ENCODE measurements around the gene LGALS3BP. TPM values are rescaled to one million over a fixed set of nuclear protein-coding genes. Genes with fewer than 3 reads are reported as not detected.

The LGALS3BP gene
- total and polyA plus RNA-seq, 4 donors, result 66.0 to 224 (median 79.2) TPM

DNA sequence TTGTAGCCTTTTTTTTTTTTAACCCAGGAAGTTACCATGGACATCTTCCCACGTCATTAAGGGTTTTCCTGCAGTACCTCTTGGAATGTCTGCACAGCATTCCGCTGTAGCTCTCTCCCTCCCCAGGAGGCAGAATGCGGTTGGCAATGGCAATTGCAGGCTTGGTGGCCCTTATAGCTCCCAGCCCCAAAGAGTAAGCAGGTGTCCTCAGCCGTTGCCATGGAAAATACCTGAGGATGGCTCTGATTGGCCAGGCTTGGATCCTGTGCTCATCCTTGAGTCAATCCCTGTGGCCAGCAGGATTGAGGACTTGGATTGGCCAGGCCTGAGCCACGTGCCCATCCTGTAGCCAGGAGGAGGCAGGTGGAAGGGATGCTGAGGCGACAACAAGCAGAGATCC lies 39.0 kb downstream of the LGALS3BP start (continued):
- TF ChIP-seq, protein P1, sequence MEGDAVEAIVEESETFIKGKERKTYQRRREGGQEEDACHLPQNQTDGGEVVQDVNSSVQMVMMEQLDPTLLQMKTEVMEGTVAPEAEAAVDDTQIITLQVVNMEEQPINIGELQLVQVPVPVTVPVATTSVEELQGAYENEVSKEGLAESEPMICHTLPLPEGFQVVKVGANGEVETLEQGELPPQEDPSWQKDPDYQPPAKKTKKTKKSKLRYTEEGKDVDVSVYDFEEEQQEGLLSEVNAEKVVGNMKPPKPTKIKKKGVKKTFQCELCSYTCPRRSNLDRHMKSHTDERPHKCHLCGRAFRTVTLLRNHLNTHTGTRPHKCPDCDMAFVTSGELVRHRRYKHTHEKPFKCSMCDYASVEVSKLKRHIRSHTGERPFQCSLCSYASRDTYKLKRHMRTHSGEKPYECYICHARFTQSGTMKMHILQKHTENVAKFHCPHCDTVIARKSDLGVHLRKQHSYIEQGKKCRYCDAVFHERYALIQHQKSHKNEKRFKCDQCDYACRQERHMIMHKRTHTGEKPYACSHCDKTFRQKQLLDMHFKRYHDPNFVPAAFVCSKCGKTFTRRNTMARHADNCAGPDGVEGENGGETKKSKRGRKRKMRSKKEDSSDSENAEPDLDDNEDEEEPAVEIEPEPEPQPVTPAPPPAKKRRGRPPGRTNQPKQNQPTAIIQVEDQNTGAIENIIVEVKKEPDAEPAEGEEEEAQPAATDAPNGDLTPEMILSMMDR (IDR thresholded peaks at IDR 0.05; ENCODE audit: low read depth, low read length, missing input control), result no peak
- no peak for TF ChIP-seq FOXA1 (IDR thresholded peaks at IDR 0.05)

DNA sequence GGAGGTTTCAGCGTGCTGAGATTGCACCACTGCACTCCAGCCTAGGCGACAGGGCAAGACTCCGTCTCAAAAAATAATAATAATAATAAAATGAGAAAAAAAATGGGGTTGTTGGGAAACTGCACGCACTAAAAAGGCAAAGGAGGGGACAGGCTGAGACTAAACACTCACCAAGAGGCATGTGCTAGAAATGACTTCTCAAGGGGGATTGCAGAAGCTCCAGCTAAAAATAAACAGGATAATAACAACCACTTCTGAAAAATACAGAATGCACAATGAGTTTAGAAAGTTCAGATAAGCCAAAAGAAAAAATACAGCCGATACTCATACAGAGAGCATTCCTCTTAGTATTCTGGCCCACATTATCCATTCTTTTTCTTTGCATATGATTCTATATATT lies 39.5 kb downstream of the LGALS3BP start:
- Histone ChIP-seq H3K4me3 (ENCODE audit: low read depth in 1 of 3, low read length in 3 of 3) (no peak overlapping the region), H3K36me3 (ENCODE audit: control insufficient read depth in 4 of 4, insufficient read depth in 3 of 4, low read depth in 1 of 4, low read length in 3 of 4) (no peaks in the 10 kb centered on the region), H3K9me3 (ENCODE audit: control insufficient read depth in 4 of 4, low read length in 3 of 4) (no peaks in the 10 kb centered on the region), H3K27ac (ENCODE audit: low read depth in 1 of 2, low read length in 2 of 2) (no peak overlapping the region), H3K9ac (ENCODE audit: low read depth in 1 of 2, low read length in 2 of 2) (no peak overlapping the region), H3K27me3 (ENCODE audit: control insufficient read depth in 4 of 4, insufficient read depth in 4 of 4, low read length in 3 of 4) (no peaks in the 10 kb centered on the region), H3K4me1 (ENCODE audit: control insufficient read depth in 4 of 4, insufficient read depth in 4 of 4, low read length in 3 of 4) (no peaks in the 10 kb centered on the region)
- DNase-seq (ENCODE audit: low spot score), result no peak
- TF ChIP-seq, protein P2, sequence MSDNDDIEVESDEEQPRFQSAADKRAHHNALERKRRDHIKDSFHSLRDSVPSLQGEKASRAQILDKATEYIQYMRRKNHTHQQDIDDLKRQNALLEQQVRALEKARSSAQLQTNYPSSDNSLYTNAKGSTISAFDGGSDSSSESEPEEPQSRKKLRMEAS (IDR thresholded peaks at IDR 0.05), result no peak
- no peak for TF ChIP-seq NR2F2 (IDR thresholded peaks at IDR 0.05)
- TF ChIP-seq, protein P3, sequence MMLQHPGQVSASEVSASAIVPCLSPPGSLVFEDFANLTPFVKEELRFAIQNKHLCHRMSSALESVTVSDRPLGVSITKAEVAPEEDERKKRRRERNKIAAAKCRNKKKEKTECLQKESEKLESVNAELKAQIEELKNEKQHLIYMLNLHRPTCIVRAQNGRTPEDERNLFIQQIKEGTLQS (IDR thresholded peaks at IDR 0.05), result no peak
- TF ChIP-seq SP1 (IDR thresholded peaks at IDR 0.05), result no peak
- TF ChIP-seq, protein P4, sequence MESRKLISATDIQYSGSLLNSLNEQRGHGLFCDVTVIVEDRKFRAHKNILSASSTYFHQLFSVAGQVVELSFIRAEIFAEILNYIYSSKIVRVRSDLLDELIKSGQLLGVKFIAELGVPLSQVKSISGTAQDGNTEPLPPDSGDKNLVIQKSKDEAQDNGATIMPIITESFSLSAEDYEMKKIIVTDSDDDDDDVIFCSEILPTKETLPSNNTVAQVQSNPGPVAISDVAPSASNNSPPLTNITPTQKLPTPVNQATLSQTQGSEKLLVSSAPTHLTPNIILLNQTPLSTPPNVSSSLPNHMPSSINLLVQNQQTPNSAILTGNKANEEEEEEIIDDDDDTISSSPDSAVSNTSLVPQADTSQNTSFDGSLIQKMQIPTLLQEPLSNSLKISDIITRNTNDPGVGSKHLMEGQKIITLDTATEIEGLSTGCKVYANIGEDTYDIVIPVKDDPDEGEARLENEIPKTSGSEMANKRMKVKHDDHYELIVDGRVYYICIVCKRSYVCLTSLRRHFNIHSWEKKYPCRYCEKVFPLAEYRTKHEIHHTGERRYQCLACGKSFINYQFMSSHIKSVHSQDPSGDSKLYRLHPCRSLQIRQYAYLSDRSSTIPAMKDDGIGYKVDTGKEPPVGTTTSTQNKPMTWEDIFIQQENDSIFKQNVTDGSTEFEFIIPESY (IDR thresholded peaks at IDR 0.05), result no peak
- TF ChIP-seq GABPA (IDR thresholded peaks at IDR 0.05 in 1 of 2, conservative IDR thresholded peaks at IDR 0.05 in 1 of 2), result no peak
- TF ChIP-seq FOXA2 (IDR thresholded peaks at IDR 0.05), result no peak
- TF ChIP-seq HNF4A (conservative IDR thresholded peaks at IDR 0.05), result no peak
- no peak for TF ChIP-seq FOXA1 (IDR thresholded peaks at IDR 0.05)
- no peak for TF ChIP-seq TAF1 (conservative IDR thresholded peaks at IDR 0.05)
- TF ChIP-seq RXRA (IDR thresholded peaks at IDR 0.05), result no peak
- TF ChIP-seq YY1 (IDR thresholded peaks at IDR 0.05), result no peak
- no peak for TF ChIP-seq RAD21 (IDR thresholded peaks at IDR 0.05)
- TF ChIP-seq, protein P1 (IDR thresholded peaks at IDR 0.05; ENCODE audit: low read depth, low read length, missing input control), result no peak
- no peak for TF ChIP-seq JUND (IDR thresholded peaks at IDR 0.05)
- 79% methylated on average over 5 of the region's 5 CpGs for WGBS

DNA sequence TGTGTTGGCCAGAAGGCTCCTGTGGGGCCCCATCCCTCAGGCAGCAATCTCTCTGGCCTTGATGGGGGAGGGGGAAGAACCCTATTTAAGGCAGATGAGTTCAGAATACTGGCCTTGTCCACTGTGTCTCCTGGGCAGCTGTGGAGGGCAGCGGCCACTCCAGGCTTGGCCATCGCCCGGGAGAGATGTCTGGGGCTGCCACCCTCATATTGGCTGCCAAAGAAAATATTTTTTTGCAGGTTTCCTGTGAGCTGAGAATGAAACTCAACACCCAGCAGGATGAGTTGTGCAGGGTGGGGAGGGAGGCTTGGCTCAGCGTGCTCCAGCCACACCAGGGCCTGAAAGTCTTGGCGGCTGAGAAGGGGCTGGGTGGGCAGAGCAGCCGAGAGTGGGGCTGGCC lies 40.1 kb downstream of the LGALS3BP start:
- H3K9ac ChIP-seq (ENCODE audit: low read depth in 1 of 2, low read length in 2 of 2), result no peak overlapping the region
- H3K27me3 ChIP-seq (ENCODE audit: control insufficient read depth in 4 of 4, insufficient read depth in 4 of 4, low read length in 3 of 4), result no peaks in the 10 kb centered on the region
- no peak overlapping the region for H3K27ac ChIP-seq (ENCODE audit: low read depth in 1 of 2, low read length in 2 of 2)
- H3K9me3 ChIP-seq (ENCODE audit: control insufficient read depth in 4 of 4, low read length in 3 of 4), result no peaks in the 10 kb centered on the region
- 88% methylated on average over 6 of the region's 6 CpGs for WGBS
- no peak overlapping the region for H3K4me3 ChIP-seq (ENCODE audit: low read depth in 1 of 3, low read length in 3 of 3)
- H3K4me1 ChIP-seq (ENCODE audit: control insufficient read depth in 4 of 4, insufficient read depth in 4 of 4, low read length in 3 of 4), result no peaks in the 10 kb centered on the region
- H3K36me3 ChIP-seq (ENCODE audit: control insufficient read depth in 4 of 4, insufficient read depth in 3 of 4, low read depth in 1 of 4, low read length in 3 of 4), result no peaks in the 10 kb centered on the region
- DNase-seq (ENCODE audit: low spot score), result no peak
- TF ChIP-seq, protein P4 (IDR thresholded peaks at IDR 0.05), result no peak
- TF ChIP-seq RAD21 (IDR thresholded peaks at IDR 0.05) (no peak), GABPA (IDR thresholded peaks at IDR 0.05 in 1 of 2, conservative IDR thresholded peaks at IDR 0.05 in 1 of 2) (no peak), YY1 (IDR thresholded peaks at IDR 0.05) (no peak), JUND (IDR thresholded peaks at IDR 0.05) (no peak), SP1 (IDR thresholded peaks at IDR 0.05) (no peak), FOXA2 (IDR thresholded peaks at IDR 0.05) (no peak), NR2F2 (IDR thresholded peaks at IDR 0.05) (no peak)
- TF ChIP-seq, protein P5, sequence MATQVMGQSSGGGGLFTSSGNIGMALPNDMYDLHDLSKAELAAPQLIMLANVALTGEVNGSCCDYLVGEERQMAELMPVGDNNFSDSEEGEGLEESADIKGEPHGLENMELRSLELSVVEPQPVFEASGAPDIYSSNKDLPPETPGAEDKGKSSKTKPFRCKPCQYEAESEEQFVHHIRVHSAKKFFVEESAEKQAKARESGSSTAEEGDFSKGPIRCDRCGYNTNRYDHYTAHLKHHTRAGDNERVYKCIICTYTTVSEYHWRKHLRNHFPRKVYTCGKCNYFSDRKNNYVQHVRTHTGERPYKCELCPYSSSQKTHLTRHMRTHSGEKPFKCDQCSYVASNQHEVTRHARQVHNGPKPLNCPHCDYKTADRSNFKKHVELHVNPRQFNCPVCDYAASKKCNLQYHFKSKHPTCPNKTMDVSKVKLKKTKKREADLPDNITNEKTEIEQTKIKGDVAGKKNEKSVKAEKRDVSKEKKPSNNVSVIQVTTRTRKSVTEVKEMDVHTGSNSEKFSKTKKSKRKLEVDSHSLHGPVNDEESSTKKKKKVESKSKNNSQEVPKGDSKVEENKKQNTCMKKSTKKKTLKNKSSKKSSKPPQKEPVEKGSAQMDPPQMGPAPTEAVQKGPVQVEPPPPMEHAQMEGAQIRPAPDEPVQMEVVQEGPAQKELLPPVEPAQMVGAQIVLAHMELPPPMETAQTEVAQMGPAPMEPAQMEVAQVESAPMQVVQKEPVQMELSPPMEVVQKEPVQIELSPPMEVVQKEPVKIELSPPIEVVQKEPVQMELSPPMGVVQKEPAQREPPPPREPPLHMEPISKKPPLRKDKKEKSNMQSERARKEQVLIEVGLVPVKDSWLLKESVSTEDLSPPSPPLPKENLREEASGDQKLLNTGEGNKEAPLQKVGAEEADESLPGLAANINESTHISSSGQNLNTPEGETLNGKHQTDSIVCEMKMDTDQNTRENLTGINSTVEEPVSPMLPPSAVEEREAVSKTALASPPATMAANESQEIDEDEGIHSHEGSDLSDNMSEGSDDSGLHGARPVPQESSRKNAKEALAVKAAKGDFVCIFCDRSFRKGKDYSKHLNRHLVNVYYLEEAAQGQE (IDR thresholded peaks at IDR 0.05), result no peak
- TF ChIP-seq, protein P3 (IDR thresholded peaks at IDR 0.05), result no peak
